Measurements from ENCODE around the gene RPL4.
"Not testable (repeated sequence)": the region's sequence is repeated elsewhere in the genome, so short reads cannot be mapped to it uniquely, and the experiment has no call there.

The RPL4 gene

DNA sequence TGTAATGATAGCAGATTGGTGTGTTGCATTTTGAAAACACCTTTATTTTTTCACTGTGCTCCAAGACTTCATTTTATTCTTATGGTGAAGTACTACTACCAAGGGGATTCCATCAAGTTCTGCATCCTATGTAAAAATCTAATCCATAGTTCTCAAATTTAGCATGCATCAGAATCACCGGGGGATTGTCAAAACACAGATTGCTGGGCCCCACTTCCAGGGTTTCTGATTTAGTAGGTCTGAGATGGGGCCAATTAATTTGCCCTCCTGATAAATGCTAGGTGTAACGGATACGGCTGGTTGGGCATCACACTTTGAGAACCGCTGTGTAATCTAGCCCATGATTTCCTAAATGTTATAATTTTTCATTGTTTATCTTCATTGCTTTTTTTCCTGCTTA, 1.2 kb upstream of the RPL4 start:
- peaks cover 35 to 57% (median 48%) of the 10 kb centered on the region in 10 experiments for H3K4me1 ChIP-seq
- peak overlapping the region; percentile 92 to 99 (median 97); a peak in 20 of 22 replicates for H3K27ac ChIP-seq
- H3K4me2 ChIP-seq = peak overlapping the region; percentile 74 to 91 (median 84)
- peaks cover 30 to 35% (median 31%) of the 10 kb centered on the region in 11 experiments; a peak in 21 of 22 replicates for H4K20me1 ChIP-seq
- no peaks in the 10 kb centered on the region for H3K27me3 ChIP-seq
- no peaks in the 10 kb centered on the region for H3K9me3 ChIP-seq (replicated peaks in 1 of 11)
- TF ChIP-seq Cebpa-rat (IDR thresholded peaks at IDR 0.05) = no peak
- H3K36me3 ChIP-seq = peaks cover 25 to 56% (median 40%) of the 10 kb centered on the region in 11 experiments
- peak overlapping the region; percentile 78 to 93 (median 87) for H3K4me3 ChIP-seq
- peak overlapping the region; percentile 88 to 100 (median 95) for H3K9ac ChIP-seq

DNA sequence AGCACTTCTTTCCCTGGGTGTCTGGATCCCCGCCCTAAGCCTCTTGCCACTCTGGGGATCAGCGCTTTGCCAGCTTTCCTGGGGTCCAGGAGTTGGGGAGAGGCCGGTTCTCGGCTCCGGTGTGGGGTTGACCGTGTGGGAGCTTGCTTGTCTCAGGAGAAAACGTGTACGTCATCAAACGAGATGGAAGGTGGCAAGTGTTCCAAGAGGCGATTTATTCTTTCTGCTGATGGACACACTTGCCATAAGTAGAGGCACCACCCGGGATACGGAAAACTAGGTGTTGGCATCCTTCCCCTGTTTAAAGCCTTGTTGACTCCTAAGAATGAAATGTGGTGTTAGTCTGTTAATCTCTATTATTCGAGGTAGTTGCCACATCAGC, 766 bp upstream of the RPL4 start:
- H4K20me1 ChIP-seq = peaks cover 34 to 39% (median 35%) of the 10 kb centered on the region in 11 experiments; a peak in 21 of 22 replicates
- H3K36me3 ChIP-seq = peaks cover 29 to 56% (median 40%) of the 10 kb centered on the region in 11 experiments
- H3K9ac ChIP-seq = peak overlapping the region; percentile 88 to 100 (median 95)
- peak overlapping the region; percentile 78 to 93 (median 87) for H3K4me3 ChIP-seq
- H3K4me2 ChIP-seq = peak overlapping the region; percentile 74 to 91 (median 84)
- no peaks in the 10 kb centered on the region for H3K27me3 ChIP-seq
- no peak for TF ChIP-seq Cebpa-rat (IDR thresholded peaks at IDR 0.05)
- H3K27ac ChIP-seq = peak overlapping the region; percentile 92 to 99 (median 97)
- peaks cover 39 to 61% (median 52%) of the 10 kb centered on the region in 10 experiments for H3K4me1 ChIP-seq
- no peaks in the 10 kb centered on the region for H3K9me3 ChIP-seq (replicated peaks in 1 of 11)

DNA sequence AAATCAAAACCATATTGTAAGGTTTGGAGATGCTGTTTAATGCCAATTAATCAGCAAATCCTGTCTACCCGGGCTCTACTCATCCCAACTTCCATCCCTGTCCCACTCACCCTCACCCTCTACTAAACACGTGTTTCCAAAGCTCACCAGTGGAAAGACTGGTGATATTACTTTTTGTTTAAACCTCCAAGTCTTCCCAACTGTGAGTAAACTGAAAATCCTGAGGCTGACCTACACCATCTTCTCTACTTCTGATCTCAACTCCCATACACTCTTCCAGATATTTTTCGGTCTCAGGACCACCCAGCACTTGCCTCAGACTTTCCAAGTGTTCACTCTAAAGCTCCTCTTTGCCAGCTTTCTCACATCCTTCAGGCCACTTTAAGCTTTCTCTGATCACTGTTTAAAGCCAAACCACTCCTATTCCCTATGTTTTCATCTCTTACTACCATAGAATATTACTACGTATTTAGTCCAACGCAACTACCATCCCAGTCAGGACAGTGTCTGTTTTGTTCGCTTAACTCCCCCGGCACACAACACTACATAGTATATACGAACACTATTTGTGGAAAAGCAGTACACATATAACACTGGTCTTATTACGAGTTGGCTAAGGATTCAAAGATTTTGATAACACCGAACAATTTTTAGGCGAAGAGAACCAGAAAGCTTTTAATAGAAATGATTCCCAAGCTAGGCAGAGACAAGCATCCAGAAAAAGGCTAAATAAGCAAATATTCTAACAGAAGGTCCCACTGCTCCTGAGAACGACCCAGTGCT, 684 bp downstream of the RPL4 start:
- Histone ChIP-seq H3K4me2 (peak overlapping the region; percentile 88 to 96 (median 93)), H3K4me3 (peak overlapping the region; percentile 78 to 93 (median 87)), H4K20me1 (peaks cover 37 to 54% (median 49%) of the 10 kb centered on the region in 11 experiments; a peak in 21 of 22 replicates), H3K36me3 (peaks cover 44 to 56% (median 51%) of the 10 kb centered on the region in 11 experiments), H3K27ac (peak overlapping the region; percentile 92 to 99 (median 97)), H3K27me3 (no peaks in the 10 kb centered on the region), H3K4me1 (peaks cover 49 to 72% (median 65%) of the 10 kb centered on the region in 10 experiments), H3K9me3 (replicated peaks in 1 of 11) (no peaks in the 10 kb centered on the region), H3K9ac (peak overlapping the region; percentile 88 to 100 (median 95))
- no peak for TF ChIP-seq Cebpa-rat (IDR thresholded peaks at IDR 0.05)

DNA sequence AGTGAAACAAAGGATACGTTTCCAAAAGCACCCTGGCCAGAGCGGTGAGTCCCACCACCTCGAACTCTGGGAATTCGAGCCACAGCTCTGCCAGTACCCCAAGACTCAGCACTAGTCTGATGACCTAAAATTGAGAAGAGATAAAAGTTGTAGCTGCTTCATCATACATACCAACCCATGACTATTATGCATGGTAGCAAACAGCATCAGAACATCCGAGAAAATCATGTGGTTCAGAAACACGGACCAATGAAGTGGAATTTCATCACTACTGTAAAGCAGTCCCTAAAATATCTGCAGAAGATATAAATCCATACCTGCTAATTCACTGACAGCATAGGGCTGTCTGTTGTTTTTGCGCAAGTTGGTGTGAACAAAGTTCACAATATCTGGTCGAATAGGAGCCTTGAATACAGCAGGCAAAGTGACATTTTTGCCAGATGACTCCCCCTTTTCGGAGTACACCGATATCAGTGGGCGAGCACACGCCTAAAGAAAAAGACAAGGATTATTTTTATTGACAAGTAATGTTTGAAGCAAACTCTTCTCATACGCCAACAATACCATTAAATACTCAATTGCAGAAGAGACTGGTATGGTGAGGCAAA, 1.5 kb downstream of the RPL4 start:
- H4K20me1 ChIP-seq = peaks cover 43 to 62% (median 57%) of the 10 kb centered on the region in 11 experiments; a peak in 21 of 22 replicates
- H3K4me2 ChIP-seq = peak overlapping the region; percentile 88 to 96 (median 93)
- H3K4me3 ChIP-seq = peak overlapping the region; percentile 78 to 93 (median 87)
- H3K9me3 ChIP-seq (replicated peaks in 1 of 11); H3K27me3 ChIP-seq: not testable (repeated sequence)
- peaks cover 52 to 59% (median 56%) of the 10 kb centered on the region in 11 experiments for H3K36me3 ChIP-seq
- H3K9ac ChIP-seq = peak overlapping the region; percentile 88 to 100 (median 95)
- H3K4me1 ChIP-seq = peaks cover 55 to 76% (median 66%) of the 10 kb centered on the region in 10 experiments
- H3K27ac ChIP-seq = peak overlapping the region; percentile 92 to 99 (median 97); a peak in 21 of 22 replicates

DNA sequence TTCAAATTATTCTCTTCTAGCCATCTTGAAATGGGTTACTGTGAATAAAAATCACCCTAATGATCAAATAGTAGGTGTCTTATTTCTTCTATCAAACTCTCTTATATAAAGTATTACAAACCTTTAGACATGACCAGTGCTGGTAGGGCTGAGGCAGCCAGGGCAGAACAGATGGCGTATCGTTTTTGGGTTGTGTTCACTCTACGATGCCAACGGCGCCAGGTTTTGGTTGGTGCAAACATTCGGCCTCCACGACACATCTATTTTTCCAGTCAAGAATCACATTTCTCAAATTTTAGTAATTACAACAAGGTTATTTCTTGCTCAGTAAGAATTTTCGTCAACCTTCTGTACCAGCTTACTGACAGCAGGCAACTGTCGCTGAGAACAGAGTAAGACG, 2.2 kb downstream of the RPL4 start:
- peaks cover 45 to 65% (median 61%) of the 10 kb centered on the region in 11 experiments; a peak in 21 of 22 replicates for H4K20me1 ChIP-seq
- no peaks in the 10 kb centered on the region for H3K27me3 ChIP-seq
- TF ChIP-seq Cebpa-rat (IDR thresholded peaks at IDR 0.05) = no peak
- H3K27ac ChIP-seq = peak overlapping the region in 9 of 11 experiments; percentile 92 to 99 (median 97); a peak in 13 of 22 replicates
- H3K36me3 ChIP-seq = peaks cover 52 to 60% (median 57%) of the 10 kb centered on the region in 11 experiments
- peak overlapping the region; percentile 78 to 93 (median 87); a peak in 18 of 20 replicates for H3K4me3 ChIP-seq
- H3K9ac ChIP-seq = peak overlapping the region; percentile 88 to 100 (median 95)
- H3K9me3 ChIP-seq (replicated peaks in 1 of 11) = no peaks in the 10 kb centered on the region
- H3K4me2 ChIP-seq = peak overlapping the region; percentile 88 to 96 (median 93)
- H3K4me1 ChIP-seq = peaks cover 55 to 74% (median 66%) of the 10 kb centered on the region in 10 experiments

DNA sequence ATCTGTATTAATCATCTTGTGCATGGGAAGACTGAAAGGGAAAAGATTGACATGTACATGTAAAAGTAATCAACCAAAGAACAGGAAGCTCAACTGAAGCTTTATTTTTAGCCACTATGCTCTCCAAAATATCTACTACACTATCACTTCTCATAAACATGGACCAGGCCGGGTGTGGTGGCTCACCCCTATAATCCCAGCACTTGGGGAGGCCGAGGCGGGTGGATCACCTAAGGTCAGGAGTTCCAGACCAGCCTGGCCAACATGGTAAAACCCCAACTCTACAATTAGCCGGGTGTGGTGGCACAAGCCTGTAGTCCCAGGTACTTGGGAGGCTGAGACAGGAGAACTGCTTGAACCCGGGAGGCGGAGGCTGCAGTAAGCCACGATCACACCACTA, 4.3 kb downstream of the RPL4 start:
- Histone ChIP-seq H3K27ac (peak overlapping the region in 8 of 11 experiments; percentile 29 to 58 (median 40); a peak in 13 of 22 replicates), H3K4me3 (peak overlapping the region in 8 of 10 experiments; percentile 80 to 92 (median 87); a peak in 10 of 20 replicates), H3K4me1 (peaks cover 51 to 68% (median 64%) of the 10 kb centered on the region in 10 experiments), H3K4me2 (peak overlapping the region; percentile 36 to 96 (median 93)), H3K9ac (peak overlapping the region; percentile 67 to 100 (median 92); a peak in 20 of 22 replicates), H3K36me3 (peaks cover 58 to 80% (median 67%) of the 10 kb centered on the region in 11 experiments), H4K20me1 (peaks cover 45 to 65% (median 61%) of the 10 kb centered on the region in 11 experiments; a peak in 21 of 22 replicates)
- not testable (repeated sequence) for H3K27me3 ChIP-seq; H3K9me3 ChIP-seq (replicated peaks in 1 of 11)

DNA sequence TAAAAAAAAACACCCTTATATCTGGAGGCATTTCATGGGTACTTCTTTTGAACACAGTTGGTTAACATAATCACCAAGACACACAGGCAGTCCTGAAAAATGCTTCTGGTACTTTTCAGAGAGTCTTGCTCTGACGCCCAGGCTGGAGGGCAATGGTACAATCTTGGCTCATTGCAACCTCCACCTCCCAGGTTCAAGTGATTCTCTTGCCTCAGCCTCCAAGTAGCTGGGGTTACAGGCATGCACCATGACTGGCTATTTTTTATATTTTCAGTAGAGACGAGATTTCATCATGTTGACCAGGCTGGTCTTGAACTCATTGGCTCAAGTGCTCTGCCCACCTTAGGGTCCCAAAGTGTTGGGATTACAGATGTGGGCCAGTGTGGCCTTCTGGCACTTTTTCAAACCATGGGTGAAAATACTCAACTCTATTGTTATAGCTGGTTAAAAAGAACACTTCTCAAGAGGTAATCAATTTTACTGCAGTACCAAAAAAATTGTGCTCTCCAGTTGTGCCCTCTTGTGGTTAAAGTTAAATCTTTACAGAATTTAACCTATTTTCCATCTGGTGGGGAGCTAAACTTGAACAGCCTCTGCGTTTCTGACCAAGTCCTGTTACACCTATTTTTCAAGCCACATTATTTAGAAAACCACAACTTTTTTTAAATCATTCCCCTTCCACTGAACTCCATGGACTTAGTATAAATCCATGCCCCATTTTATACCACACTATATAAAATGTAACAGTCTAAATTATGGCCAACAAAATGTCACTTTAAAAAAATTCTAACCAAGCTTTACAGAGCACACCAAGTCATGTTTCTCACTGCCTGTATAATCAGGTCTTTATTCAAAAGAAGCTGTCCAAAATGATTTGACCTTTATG, 5.9 kb downstream of the RPL4 start:
- peaks cover 44 to 61% (median 59%) of the 10 kb centered on the region in 11 experiments; a peak in 21 of 22 replicates for H4K20me1 ChIP-seq
- 0 out of 20 replicates have a peak overlapping the region, but pooled peaks of 1 of the 10 experiments have one; percentile 84 for H3K4me3 ChIP-seq
- no peaks in the 10 kb centered on the region for H3K9me3 ChIP-seq (replicated peaks in 1 of 11)
- H3K27me3 ChIP-seq = no peaks in the 10 kb centered on the region
- peak overlapping the region in 9 of 11 experiments; percentile 78 to 94 (median 91); a peak in 12 of 22 replicates for H3K27ac ChIP-seq
- H3K36me3 ChIP-seq = peaks cover 70 to 95% (median 83%) of the 10 kb centered on the region in 11 experiments
- H3K4me2 ChIP-seq = peak overlapping the region in 6 of 11 experiments; percentile 5 to 98 (median 92); a peak in 8 of 22 replicates
- peaks cover 51 to 83% (median 64%) of the 10 kb centered on the region in 10 experiments for H3K4me1 ChIP-seq
- TF ChIP-seq Cebpa-rat (IDR thresholded peaks at IDR 0.05) = no peak
- peak overlapping the region in 8 of 11 experiments; percentile 22 to 100 (median 91); a peak in 11 of 22 replicates for H3K9ac ChIP-seq

Measured in BLaER1 treated with 17β-estradiol and CSF1 and Interleukin-3, amounts not matched to agents 10 nM and 100 nM (cell line).